ENCODE measurements around the gene RPE65.
"Not testable (repeated sequence)": the region's sequence is repeated elsewhere in the genome, so short reads cannot be mapped to it uniquely, and the experiment has no call there.

Gene RPE65

GRCh38 chr1:68485431-68486022, 35.8 kb upstream of the RPE65 start:
- H3K27ac ChIP-seq = no peak overlapping the region
- no peak for TF ChIP-seq FOXP2 (optimal IDR thresholded peaks at IDR 0.05; ENCODE audit: control extremely low read depth, extremely low read length, insufficient read depth)
- no peak for TF ChIP-seq POLR2AphosphoS5 (IDR thresholded peaks at IDR 0.05; ENCODE audit: borderline replicate concordance, low read depth, low read length)
- TF ChIP-seq EZH2 (IDR thresholded peaks at IDR 0.05) = no peak
- peaks cover 94% of the 10 kb centered on the region for H3K36me3 ChIP-seq (ENCODE audit: insufficient read depth, low read length)
- DNase-seq (ENCODE audit: low read depth, low spot score) = no peak
- no peak overlapping the region for H3K9ac ChIP-seq (ENCODE audit: insufficient read length)
- no peaks in the 10 kb centered on the region for H3K9me3 ChIP-seq (ENCODE audit: low read depth, low read length)
- no peak overlapping the region for H3K4me3 ChIP-seq

GRCh38 chr1:68484618-68485017, 34.9 kb upstream of the RPE65 start:
- H3K36me3 ChIP-seq (ENCODE audit: insufficient read depth, low read length) = peaks cover 94% of the 10 kb centered on the region
- no peak overlapping the region for H3K4me3 ChIP-seq
- no peaks in the 10 kb centered on the region for H3K9me3 ChIP-seq (ENCODE audit: low read depth, low read length)
- H3K27ac ChIP-seq = no peak overlapping the region
- no peak for DNase-seq (ENCODE audit: low read depth, low spot score)
- H3K9ac ChIP-seq (ENCODE audit: insufficient read length) = no peak overlapping the region
- TF ChIP-seq POLR2AphosphoS5 (IDR thresholded peaks at IDR 0.05; ENCODE audit: borderline replicate concordance, low read depth, low read length) (no peak), EZH2 (IDR thresholded peaks at IDR 0.05) (no peak), FOXP2 (optimal IDR thresholded peaks at IDR 0.05; ENCODE audit: control extremely low read depth, extremely low read length, insufficient read depth) (no peak)

- TF ChIP-seq FOXP2 (optimal IDR thresholded peaks at IDR 0.05; ENCODE audit: control extremely low read depth, extremely low read length, insufficient read depth) (no peak), POLR2AphosphoS5 (IDR thresholded peaks at IDR 0.05; ENCODE audit: borderline replicate concordance, low read depth, low read length) (no peak), EZH2 (IDR thresholded peaks at IDR 0.05) (no peak)
- H3K4me3 ChIP-seq = no peak overlapping the region
- no peak overlapping the region for H3K9ac ChIP-seq (ENCODE audit: insufficient read length)
- H3K9me3 ChIP-seq (ENCODE audit: low read depth, low read length) = no peaks in the 10 kb centered on the region
- H3K27ac ChIP-seq = no peak overlapping the region
- no peak for DNase-seq (ENCODE audit: low read depth, low spot score)
- peaks cover 94% of the 10 kb centered on the region for H3K36me3 ChIP-seq (ENCODE audit: insufficient read depth, low read length)
Observed at GRCh38 chr1:68481041-68481440, 31.3 kb upstream of the RPE65 start.

GRCh38 chr1:68479501-68479900, 29.7 kb upstream of the RPE65 start:
- H3K36me3 ChIP-seq (ENCODE audit: insufficient read depth, low read length) = peaks cover 87% of the 10 kb centered on the region
- no peak overlapping the region for H3K4me3 ChIP-seq
- H3K9ac ChIP-seq (ENCODE audit: insufficient read length) = no peak overlapping the region
- no peaks in the 10 kb centered on the region for H3K9me3 ChIP-seq (ENCODE audit: low read depth, low read length)
- H3K27ac ChIP-seq = no peak overlapping the region
- DNase-seq (ENCODE audit: low read depth, low spot score) = no peak
- TF ChIP-seq POLR2AphosphoS5 (IDR thresholded peaks at IDR 0.05; ENCODE audit: borderline replicate concordance, low read depth, low read length) (no peak), FOXP2 (optimal IDR thresholded peaks at IDR 0.05; ENCODE audit: control extremely low read depth, extremely low read length, insufficient read depth) (no peak), EZH2 (IDR thresholded peaks at IDR 0.05) (no peak)

GRCh38 chr1:68478662-68479061, 28.9 kb upstream of the RPE65 start:
- H3K4me3 ChIP-seq = no peak overlapping the region
- DNase-seq (ENCODE audit: low read depth, low spot score) = no peak
- TF ChIP-seq EZH2 (IDR thresholded peaks at IDR 0.05) (no peak), FOXP2 (optimal IDR thresholded peaks at IDR 0.05; ENCODE audit: control extremely low read depth, extremely low read length, insufficient read depth) (no peak), POLR2AphosphoS5 (IDR thresholded peaks at IDR 0.05; ENCODE audit: borderline replicate concordance, low read depth, low read length) (no peak)
- H3K27ac ChIP-seq = no peak overlapping the region
- no peaks in the 10 kb centered on the region for H3K9me3 ChIP-seq (ENCODE audit: low read depth, low read length)
- no peak overlapping the region for H3K9ac ChIP-seq (ENCODE audit: insufficient read length)
- H3K36me3 ChIP-seq (ENCODE audit: insufficient read depth, low read length) = peaks cover 83% of the 10 kb centered on the region

GRCh38 chr1:68476626-68477025, 26.9 kb upstream of the RPE65 start:
- H3K4me3 ChIP-seq; H3K9ac ChIP-seq (ENCODE audit: insufficient read length); H3K9me3 ChIP-seq (ENCODE audit: low read depth, low read length); DNase-seq (ENCODE audit: low read depth, low spot score); H3K27ac ChIP-seq: not testable (repeated sequence)
- peaks cover 63% of the 10 kb centered on the region for H3K36me3 ChIP-seq (ENCODE audit: insufficient read depth, low read length)

GRCh38 chr1:68473060-68473459, 23.3 kb upstream of the RPE65 start:
- no peak overlapping the region for H3K4me3 ChIP-seq
- no peaks in the 10 kb centered on the region for H3K9me3 ChIP-seq (ENCODE audit: low read depth, low read length)
- H3K36me3 ChIP-seq (ENCODE audit: insufficient read depth, low read length) = peaks cover 28% of the 10 kb centered on the region
- H3K9ac ChIP-seq (ENCODE audit: insufficient read length) = no peak overlapping the region
- no peak overlapping the region for H3K27ac ChIP-seq
- DNase-seq (ENCODE audit: low read depth, low spot score) = no peak
- TF ChIP-seq FOXP2 (optimal IDR thresholded peaks at IDR 0.05; ENCODE audit: control extremely low read depth, extremely low read length, insufficient read depth) = no peak
- no peak for TF ChIP-seq EZH2 (IDR thresholded peaks at IDR 0.05)
- no peak for TF ChIP-seq POLR2AphosphoS5 (IDR thresholded peaks at IDR 0.05; ENCODE audit: borderline replicate concordance, low read depth, low read length)

GRCh38 chr1:68470388-68470970, 20.7 kb upstream of the RPE65 start:
- Histone ChIP-seq H3K9me3 (ENCODE audit: low read depth, low read length) (no peaks in the 10 kb centered on the region), H3K9ac (ENCODE audit: insufficient read length) (no peak overlapping the region), H3K4me3 (no peak overlapping the region), H3K36me3 (ENCODE audit: insufficient read depth, low read length) (peaks cover 6% of the 10 kb centered on the region; the same call in 1 of the 2 replicates), H3K27ac (no peak overlapping the region)
- TF ChIP-seq EZH2 (IDR thresholded peaks at IDR 0.05) (no peak), POLR2AphosphoS5 (IDR thresholded peaks at IDR 0.05; ENCODE audit: borderline replicate concordance, low read depth, low read length) (no peak), FOXP2 (optimal IDR thresholded peaks at IDR 0.05; ENCODE audit: control extremely low read depth, extremely low read length, insufficient read depth) (no peak)
- no peak for DNase-seq (ENCODE audit: low read depth, low spot score)

- no peak for DNase-seq (ENCODE audit: low read depth, low spot score)
Observed at GRCh38 chr1:68464891-68465290, 15.1 kb upstream of the RPE65 start.

More at GRCh38 chr1:68464891-68465290, 15.1 kb upstream of the RPE65 start:
- H3K36me3 ChIP-seq (ENCODE audit: insufficient read depth, low read length) = no peaks in the 10 kb centered on the region
- no peak overlapping the region for H3K4me3 ChIP-seq
- TF ChIP-seq FOXP2 (optimal IDR thresholded peaks at IDR 0.05; ENCODE audit: control extremely low read depth, extremely low read length, insufficient read depth) (no peak), EZH2 (IDR thresholded peaks at IDR 0.05) (no peak), POLR2AphosphoS5 (IDR thresholded peaks at IDR 0.05; ENCODE audit: borderline replicate concordance, low read depth, low read length) (no peak)
- H3K9ac ChIP-seq (ENCODE audit: insufficient read length) = no peak overlapping the region
- H3K9me3 ChIP-seq (ENCODE audit: low read depth, low read length) = no peaks in the 10 kb centered on the region
- no peak overlapping the region for H3K27ac ChIP-seq

Data from SK-N-MC (cell line).